Measurements from ENCODE around the gene MCCC2.
"Not testable (repeated sequence)": the region's sequence is repeated elsewhere in the genome, so short reads cannot be mapped to it uniquely, and the experiment has no call there.

Gene MCCC2

DNA sequence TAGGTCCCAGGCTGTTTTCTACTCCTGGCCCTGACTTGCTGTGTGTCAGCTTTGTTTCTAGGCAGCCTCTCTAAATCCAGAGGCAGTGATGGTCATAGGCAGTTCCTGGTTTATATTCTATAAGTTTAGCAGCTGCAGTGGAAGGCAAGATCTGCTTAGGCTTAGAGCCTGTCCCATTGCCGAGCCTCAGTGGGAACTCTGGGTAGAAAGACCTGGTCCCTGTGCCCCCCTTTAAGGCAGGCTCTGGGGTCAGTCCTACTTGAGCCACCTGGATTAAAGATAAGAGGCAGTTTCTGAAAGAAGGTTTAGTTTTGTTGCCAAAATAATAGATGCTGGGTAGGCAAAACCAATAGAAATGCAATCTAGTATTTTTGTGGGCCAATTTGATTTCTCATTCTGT is 13.6 kb downstream of the MCCC2 start:
- no peak for DNase-seq

DNA sequence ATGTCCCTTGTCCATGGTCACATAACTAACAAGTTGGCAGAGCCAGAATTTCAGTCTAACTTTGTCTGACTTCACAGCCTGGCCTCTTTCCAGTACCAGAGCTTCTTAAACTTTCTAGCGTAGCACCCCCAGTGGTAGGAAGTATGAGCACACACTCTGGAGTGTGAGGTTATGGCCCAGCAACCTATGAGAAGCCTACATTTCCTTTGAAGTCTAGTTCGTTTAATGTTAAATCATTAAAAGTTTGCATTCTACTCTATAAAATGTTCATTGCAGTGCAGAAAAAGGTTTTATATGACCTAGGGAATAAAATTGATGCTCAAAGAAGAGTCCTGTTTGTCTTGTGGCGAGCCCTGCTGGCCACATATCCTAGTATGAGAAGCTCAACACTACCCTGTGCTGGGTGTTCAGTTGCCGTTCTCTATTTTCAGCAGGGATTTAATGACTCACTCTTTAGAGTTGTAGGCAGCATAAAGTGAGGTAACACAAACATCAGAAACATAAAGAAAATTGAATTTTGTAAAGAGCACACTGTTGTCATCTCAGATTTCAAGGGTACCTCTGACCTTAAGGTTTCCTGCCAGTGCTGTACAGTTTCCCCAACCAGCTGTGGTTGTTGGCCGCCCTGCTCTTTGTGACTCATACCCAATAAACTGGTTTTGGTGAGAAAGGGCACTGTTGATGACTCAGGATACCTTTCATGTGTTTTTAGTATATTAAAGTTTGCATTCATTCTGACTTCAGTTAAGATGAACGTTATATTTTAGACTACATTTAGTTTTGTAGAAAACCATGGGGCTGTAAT is 14.3 kb downstream of the MCCC2 start:
- DNase-seq = no peak

- not testable (repeated sequence) for DNase-seq
These were observed 22.8 kb downstream of the MCCC2 start for GRCh38 chr5:71609916-71610315.

DNA sequence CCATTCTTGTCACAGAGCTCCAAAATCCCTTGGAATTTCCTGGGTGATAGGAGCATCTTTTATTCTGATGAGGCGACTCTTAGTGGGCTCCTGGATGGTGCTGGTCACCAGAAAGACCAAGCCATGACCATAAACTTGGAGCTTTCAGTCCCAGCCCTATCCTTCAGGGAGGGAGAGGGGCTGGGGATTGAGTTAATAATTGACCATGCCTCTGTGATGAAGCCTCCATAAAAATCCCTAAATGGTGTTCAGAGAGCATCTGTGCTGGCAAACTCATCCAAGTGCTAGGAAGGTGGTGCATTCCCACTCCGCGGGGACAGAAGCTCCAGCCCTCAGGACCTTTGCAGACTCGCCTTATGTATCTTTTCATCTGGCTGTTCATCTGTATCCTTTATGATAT is 28.7 kb downstream of the MCCC2 start:
- DNase-seq = no peak

DNA sequence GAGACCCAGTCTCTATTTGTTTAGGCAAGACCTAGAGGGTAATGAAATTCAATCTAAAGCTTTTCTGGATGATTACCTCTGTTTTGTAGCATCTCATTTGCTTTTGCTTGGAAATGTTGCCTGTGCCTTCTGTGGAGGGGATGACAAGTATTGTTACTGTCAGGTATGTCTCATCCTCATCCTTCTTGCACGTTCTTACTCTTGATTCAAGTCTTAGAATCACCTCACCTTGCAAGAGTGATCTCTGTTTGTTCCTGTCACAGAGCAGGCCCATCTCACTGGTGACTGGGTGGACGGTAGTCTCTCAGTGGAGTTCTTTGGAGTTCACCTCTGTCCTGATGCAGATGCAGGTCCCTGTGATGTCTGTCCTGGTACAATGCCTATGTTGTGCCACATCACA is 33.5 kb downstream of the MCCC2 start:
- DNase-seq = no peak

GRCh38 chr5:71621268-71621667 is 34.1 kb downstream of the MCCC2 start:
- no peak for DNase-seq

- no peak for DNase-seq
These were observed 34.6 kb downstream of the MCCC2 start for GRCh38 chr5:71621741-71622140.

DNA sequence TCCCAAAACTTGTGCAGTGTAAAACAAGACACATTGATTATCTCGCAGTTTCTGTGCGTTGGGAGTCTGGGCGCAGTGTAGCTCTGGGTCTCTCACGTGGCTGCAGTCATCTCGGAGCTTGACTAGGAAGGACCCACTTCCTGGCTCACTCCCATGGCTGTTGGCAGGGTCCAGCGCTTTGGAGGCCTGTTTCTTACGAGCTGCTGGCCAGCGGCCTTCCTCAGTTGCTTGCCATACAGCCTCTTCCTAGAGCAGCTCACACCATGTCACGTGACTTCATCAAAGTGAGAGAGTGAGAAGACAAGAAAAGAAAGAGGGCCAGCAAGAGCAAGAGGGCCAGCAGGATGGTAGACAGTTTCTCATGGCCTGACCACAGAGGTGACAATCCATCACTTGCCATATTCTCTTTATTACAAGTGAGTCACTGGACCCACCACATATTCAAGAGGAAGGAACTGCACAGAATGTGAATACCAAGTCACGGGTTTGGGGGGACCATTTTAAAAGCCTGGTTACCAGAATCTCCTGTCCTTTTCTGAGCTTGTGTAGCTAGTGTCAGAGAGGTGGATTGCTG is 36.2 kb downstream of the MCCC2 start:
- DNase-seq = no peak

GRCh38 chr5:71629950-71630349 is 42.8 kb downstream of the MCCC2 start:
- DNase-seq = no peak

GRCh38 chr5:71631070-71631469 is 43.9 kb downstream of the MCCC2 start:
- no peak for DNase-seq

DNA sequence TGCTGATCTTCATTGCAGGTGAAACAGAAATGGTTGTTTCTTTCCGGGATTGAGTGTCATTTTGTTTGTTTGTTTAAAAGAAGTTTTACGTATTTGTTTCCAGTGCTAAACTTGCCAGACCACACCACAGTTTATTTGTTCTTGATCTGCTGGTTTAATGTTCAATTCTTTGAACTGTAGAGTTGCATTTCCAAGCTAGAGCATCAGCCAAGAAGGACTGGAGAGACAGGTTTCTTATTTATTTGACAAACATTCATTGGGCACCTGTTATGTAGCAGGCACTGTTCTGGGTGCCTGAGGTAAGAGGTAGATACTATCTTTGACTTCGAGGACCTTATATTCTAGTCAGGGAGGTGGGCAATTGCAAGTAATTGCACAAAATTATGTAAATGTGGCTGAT is 45.0 kb downstream of the MCCC2 start:
- DNase-seq = no peak

DNA sequence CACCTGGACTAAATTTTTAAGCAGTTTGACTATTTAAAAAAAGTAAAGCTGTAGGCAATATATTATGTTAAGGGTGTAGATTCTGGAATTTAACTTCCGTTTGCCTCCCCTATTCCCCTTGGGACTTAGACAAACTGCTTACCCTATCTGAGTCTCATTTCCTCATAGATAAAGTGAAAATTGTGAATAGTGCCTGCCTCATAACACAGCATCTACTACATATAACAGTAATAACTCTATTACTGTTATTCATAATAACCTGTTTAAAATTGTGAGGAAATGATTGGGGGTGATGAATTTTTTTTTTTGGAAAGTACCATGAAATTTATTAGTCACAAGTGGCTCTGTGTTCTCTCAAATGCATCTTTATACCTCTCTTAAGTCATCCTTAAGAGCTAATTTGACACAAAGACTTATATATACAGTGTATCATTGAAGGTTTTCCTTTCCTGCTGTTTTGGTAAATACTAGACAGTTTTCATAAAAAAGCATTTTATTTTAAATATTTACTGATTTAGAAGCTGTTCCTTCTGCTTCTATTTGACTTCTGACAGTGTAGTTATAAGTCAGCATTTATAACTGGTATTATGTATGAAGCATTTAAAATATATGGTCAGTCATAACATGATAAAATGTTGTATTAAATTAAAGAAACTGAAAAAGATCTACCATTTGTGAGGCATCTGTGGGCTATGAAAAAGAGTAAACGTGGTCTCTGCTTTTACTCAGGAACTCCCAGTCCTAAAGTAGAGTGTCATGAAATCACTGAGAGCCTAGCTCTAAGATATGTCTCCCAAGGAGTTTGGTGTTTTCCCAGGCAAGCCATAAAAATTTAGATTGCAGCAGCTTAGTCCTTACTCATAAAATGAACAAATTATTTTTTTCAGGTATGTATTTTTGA is 46.4 kb downstream of the MCCC2 start:
- no peak for DNase-seq

DNA sequence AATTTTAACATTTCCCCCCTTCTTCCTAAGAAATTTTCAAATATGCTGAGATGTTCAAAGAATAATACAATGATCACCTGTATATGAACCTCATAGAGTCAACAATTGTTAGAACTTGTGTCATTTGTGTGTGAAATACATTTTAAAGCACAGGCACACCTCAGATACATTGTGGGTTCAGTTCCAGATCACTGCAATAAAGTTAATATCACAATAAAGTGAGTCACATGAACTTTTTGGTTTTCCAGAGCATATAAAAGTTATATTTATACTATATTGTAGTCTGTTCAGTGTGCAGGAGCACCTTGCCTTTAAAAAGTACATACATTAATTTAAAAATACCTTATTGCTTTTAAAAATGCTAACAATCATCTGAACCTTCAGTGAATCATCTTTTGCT is 50.0 kb downstream of the MCCC2 start:
- no peak for DNase-seq

GRCh38 chr5:71640408-71640807 is 53.3 kb downstream of the MCCC2 start:
- DNase-seq = no peak

GRCh38 chr5:71645030-71645429 is 57.9 kb downstream of the MCCC2 start:
- DNase-seq = no peak

- DNase-seq = not testable (repeated sequence)
These were observed 63.8 kb downstream of the MCCC2 start for GRCh38 chr5:71650940-71651339.

DNA sequence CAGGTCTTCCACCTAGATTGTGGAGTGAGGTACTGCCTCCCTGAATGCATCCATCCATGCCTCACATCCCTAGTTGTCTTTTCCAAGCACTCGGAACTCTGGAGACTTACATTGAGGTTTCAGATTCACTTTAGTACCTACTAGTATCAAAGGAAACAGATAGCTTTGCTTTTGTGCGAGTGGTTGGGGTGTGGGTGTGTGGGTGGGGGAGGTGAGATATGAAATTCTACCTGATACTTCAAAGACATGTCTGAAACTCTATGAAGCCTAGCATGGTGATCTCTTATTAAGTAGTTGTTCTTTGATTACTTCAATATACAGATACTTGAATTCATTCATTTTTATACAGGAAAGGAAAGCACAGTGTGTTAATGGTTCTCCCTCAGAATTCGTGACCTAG is 64.4 kb downstream of the MCCC2 start:
- no peak for DNase-seq

GRCh38 chr5:71652349-71652748 is 65.2 kb downstream of the MCCC2 start:
- DNase-seq = no peak

DNA sequence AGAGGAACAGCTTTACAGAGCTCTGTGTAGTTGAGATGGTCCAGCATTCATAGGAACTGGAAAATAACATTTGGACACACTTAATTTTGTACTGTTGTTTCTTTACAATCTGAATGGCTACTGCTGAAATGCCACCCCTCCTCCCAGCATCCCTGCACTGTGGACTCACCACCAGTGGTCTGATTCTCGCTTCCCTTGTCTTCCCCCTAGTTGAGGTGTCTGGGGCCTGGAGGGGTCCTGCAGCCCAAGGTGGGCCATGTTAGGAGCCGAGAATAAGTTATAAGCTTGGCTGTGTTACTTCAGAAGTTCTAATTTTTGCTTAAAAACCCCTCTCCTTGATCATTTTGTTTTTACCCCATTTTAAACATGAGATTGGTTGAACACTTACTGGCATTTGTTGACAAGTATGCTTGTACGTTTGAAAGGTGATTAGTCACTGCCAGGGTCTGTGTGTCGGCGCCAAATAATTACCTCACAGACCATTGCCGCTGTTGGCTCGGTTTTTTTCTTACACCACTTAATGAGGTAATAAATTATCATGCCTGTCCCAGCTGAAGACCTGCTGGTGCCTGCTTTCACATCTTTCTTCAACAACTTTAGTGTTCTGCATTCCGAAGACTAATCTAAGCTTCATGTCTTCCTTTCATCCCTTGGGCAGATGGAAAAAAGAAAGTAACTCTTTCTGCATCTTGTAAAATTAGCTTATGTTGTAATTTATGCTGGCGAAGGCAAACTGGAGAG is 65.8 kb downstream of the MCCC2 start:
- no peak for DNase-seq

- DNase-seq = no peak
These were observed 71.9 kb downstream of the MCCC2 start for GRCh38 chr5:71658916-71659662.

DNA sequence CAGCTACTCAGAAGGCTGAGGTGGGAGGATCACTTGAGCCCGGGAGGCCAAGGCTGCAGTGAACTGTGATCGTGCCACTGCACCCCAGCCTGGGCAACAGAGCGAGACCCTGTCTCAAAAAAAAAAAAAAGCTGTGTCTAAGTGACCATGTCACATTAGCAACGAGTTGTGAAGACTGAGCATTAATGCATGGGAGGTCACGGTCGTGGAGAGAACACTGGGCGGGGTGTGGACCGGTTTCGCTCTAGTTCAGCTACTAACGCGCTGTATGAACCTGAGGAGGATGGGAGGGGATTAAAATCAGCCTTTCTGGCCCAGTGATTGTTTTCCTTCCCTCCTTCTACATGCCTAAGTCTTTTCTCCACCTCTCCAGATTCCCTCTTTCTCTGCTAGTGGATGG is 75.2 kb downstream of the MCCC2 start:
- no peak for DNase-seq

Measured in NCI-H510A (cell line).